ENCODE results near the gene SCN1B. TPM values are rescaled to one million over a fixed set of nuclear protein-coding genes. Genes with fewer than 3 reads are reported as not detected.

SCN1B gene
- total and polyA plus RNA-seq, 2 of the 13 experiments (the other 11 are each of a cell fraction or from before 2014, with no cell fraction given): 2.7 to 20.1 TPM

GRCh38 chr19:34999498-35000337, 30.6 kb upstream of the SCN1B start, which contains the start of gene GRAMD1A (continued):
- TF ChIP-seq PRDM4 (CRISPR knock-in tag; IDR thresholded peaks at IDR 0.05; ENCODE audit: borderline replicate concordance) (no peak), E2F2 (CRISPR knock-in tag; IDR thresholded peaks at IDR 0.05; ENCODE audit: borderline replicate concordance) (no peak), ZNF557 (CRISPR knock-in tag; IDR thresholded peaks at IDR 0.05) (0 out of 2 replicates have a peak, but pooled peaks have one; percentile 56), ZNF776 (CRISPR knock-in tag; IDR thresholded peaks at IDR 0.05) (peak; percentile 31; the same call in 1 of the 2 replicates), ZFY (CRISPR knock-in tag; IDR thresholded peaks at IDR 0.05) (no peak; the same call in 1 of the 2 replicates), SKIL (CRISPR knock-in tag; IDR thresholded peaks at IDR 0.05; ENCODE audit: borderline replicate concordance) (0 out of 2 replicates have a peak, but pooled peaks have one; percentile 9), CREB1 (IDR thresholded peaks at IDR 0.05) (no peak), CREB1 (CRISPR knock-in tag; IDR thresholded peaks at IDR 0.05) (no peak), ZNF207 (IDR thresholded peaks at IDR 0.05; ENCODE audit: borderline replicate concordance) (no peak), AKNA (CRISPR knock-in tag; IDR thresholded peaks at IDR 0.05; ENCODE audit: borderline replicate concordance) (no peak), ZNF121 (CRISPR knock-in tag; IDR thresholded peaks at IDR 0.05) (no peak), ZFYVE20 (CRISPR knock-in tag; IDR thresholded peaks at IDR 0.05; ENCODE audit: borderline replicate concordance, low read depth) (no peak), NCOA1 (CRISPR knock-in tag; IDR thresholded peaks at IDR 0.05) (no peak), RORA (CRISPR knock-in tag; IDR thresholded peaks at IDR 0.05) (no peak), ZNF780A (CRISPR knock-in tag; IDR thresholded peaks at IDR 0.05) (no peak), ZNF232 (CRISPR knock-in tag; IDR thresholded peaks at IDR 0.05; ENCODE audit: borderline replicate concordance) (peak; percentile 21; the same call in 1 of the 2 replicates), ETV5 (CRISPR knock-in tag; IDR thresholded peaks at IDR 0.05; ENCODE audit: borderline replicate concordance) (peak; percentile 31; the same call in 1 of the 2 replicates), MZF1 (CRISPR knock-in tag; IDR thresholded peaks at IDR 0.05; ENCODE audit: borderline replicate concordance) (no peak)
